Liver (tissue), 9 donors: ENCODE measurements around the gene NPEPL1. TPM values are rescaled to one million over a fixed set of nuclear protein-coding genes. Genes with fewer than 3 reads are reported as not detected.

Source experiments
- DNase-seq: peaks from one replicate; pipeline ENCODE4 v3.0.0-alpha.2; 2017; ENCODE audit warnings: low spot score
- H3K27ac ChIP-seq, 2 donors: one replicate each; pipeline ENCODE4 v1.7.0; 2013; ENCODE audit warnings: inconsistent platforms in 2 of 2, low read length in 2 of 2, control low read depth in 1 of 2, low read depth in 1 of 2, mild to moderate bottlenecking in 1 of 2
- H3K27me3 ChIP-seq, 4 donors: one replicate each; pipeline versions ENCODE4 v1.6.1 to v1.7.0; 2013; ENCODE audit warnings: low read length in 3 of 4, inconsistent platforms in 1 of 4, mild to moderate bottlenecking in 1 of 4, moderate library complexity in 1 of 4; ENCODE audit not compliant: control insufficient read depth in 4 of 4, insufficient read depth in 4 of 4
- H3K36me3 ChIP-seq, 4 donors: one replicate each; pipeline versions ENCODE4 v1.6.1 to v1.7.0; 2013; ENCODE audit warnings: low read length in 3 of 4, mild to moderate bottlenecking in 3 of 4, low read depth in 1 of 4, moderate library complexity in 1 of 4; ENCODE audit not compliant: control insufficient read depth in 4 of 4, insufficient read depth in 3 of 4
- H3K4me1 ChIP-seq, 4 donors: one replicate each; pipeline versions ENCODE4 v1.6.1 to v1.7.0; 2013; ENCODE audit warnings: low read length in 3 of 4, mild to moderate bottlenecking in 3 of 4, moderate library complexity in 1 of 4; ENCODE audit not compliant: control insufficient read depth in 4 of 4, insufficient read depth in 4 of 4
- H3K4me3 ChIP-seq, 3 donors: one replicate each; pipeline versions ENCODE4 v1.6.1 to v1.7.0; 2013; ENCODE audit warnings: low read length in 3 of 3, control low read depth in 1 of 3, low read depth in 1 of 3, mild to moderate bottlenecking in 1 of 3
- H3K9ac ChIP-seq, 2 donors: one replicate each; pipeline ENCODE4 v1.7.0; 2013; ENCODE audit warnings: low read length in 2 of 2, mild to moderate bottlenecking in 2 of 2, moderate library complexity in 2 of 2, control low read depth in 1 of 2, low read depth in 1 of 2
- H3K9me3 ChIP-seq, 4 donors: one replicate each; pipeline versions ENCODE4 v1.6.1 to v1.7.0; 2013; ENCODE audit warnings: low read length in 3 of 4; ENCODE audit not compliant: control insufficient read depth in 4 of 4
- ATF3 ChIP-seq: IDR thresholded peaks from 2 replicates; pipeline ENCODE4 v1.6.1; 2016; ENCODE audit warnings: antibody characterized with exemption
- CTCF ChIP-seq: fragments of 150-350 bp; IDR thresholded peaks from 2 replicates; pipeline ENCODE4 v1.5.1; 2017; ENCODE audit warnings: improper control_type of control experiment, low read depth, low read length; ENCODE audit not compliant: missing input control
- EGR1 ChIP-seq, 2 donors: IDR thresholded peaks; 2 replicates each; pipeline ENCODE4 v1.6.1; 2016 to 2018; ENCODE audit warnings: antibody characterized with exemption in 2 of 2, low read depth in 2 of 2
- FOXA1 ChIP-seq: IDR thresholded peaks from 2 replicates; pipeline ENCODE4 v1.6.1; 2016; ENCODE audit warnings: antibody characterized with exemption
- FOXA2 ChIP-seq: IDR thresholded peaks from 2 replicates; pipeline ENCODE4 v1.6.1; 2016; ENCODE audit warnings: antibody characterized with exemption
- GABPA ChIP-seq, 2 donors: IDR thresholded peaks in 1 of 2; conservative IDR thresholded peaks in 1 of 2; 2 replicates each; pipeline ENCODE4 v1.6.1; 2016; ENCODE audit warnings: antibody characterized with exemption in 2 of 2, mild to moderate bottlenecking in 1 of 2, moderate library complexity in 1 of 2
- HNF4A ChIP-seq, 2 donors: conservative IDR thresholded peaks; 2 replicates each; pipeline ENCODE4 v1.6.1; 2016; ENCODE audit warnings: antibody characterized with exemption in 2 of 2, mild to moderate bottlenecking in 2 of 2
- HNF4G ChIP-seq: IDR thresholded peaks from 2 replicates; pipeline ENCODE4 v1.6.1; 2016; ENCODE audit warnings: antibody characterized with exemption
- JUND ChIP-seq, 2 donors: IDR thresholded peaks; 2 replicates each; pipeline ENCODE4 v1.6.1; 2016; ENCODE audit warnings: antibody characterized with exemption in 2 of 2
- MAX ChIP-seq: IDR thresholded peaks from 2 replicates; pipeline ENCODE4 v1.6.1; 2016; ENCODE audit warnings: antibody characterized with exemption
- NR2F2 ChIP-seq: IDR thresholded peaks from 2 replicates; pipeline ENCODE4 v1.6.1; 2016; ENCODE audit warnings: antibody characterized with exemption
- RAD21 ChIP-seq, 2 donors: IDR thresholded peaks; 2 replicates each; pipeline ENCODE4 v1.6.1; 2016; ENCODE audit warnings: antibody characterized with exemption in 2 of 2, mild to moderate bottlenecking in 2 of 2
- REST ChIP-seq: IDR thresholded peaks from 2 replicates; pipeline ENCODE4 v1.6.1; 2016; ENCODE audit warnings: antibody characterized with exemption, mild to moderate bottlenecking
- RXRA ChIP-seq, 2 donors: IDR thresholded peaks; 2 replicates each; pipeline ENCODE4 v1.6.1; 2017 to 2018; ENCODE audit warnings: antibody characterized with exemption in 2 of 2, mild to moderate bottlenecking in 1 of 2
- SP1 ChIP-seq: IDR thresholded peaks from 2 replicates; pipeline ENCODE4 v1.6.1; 2018; ENCODE audit warnings: antibody characterized with exemption, mild to moderate bottlenecking
- TAF1 ChIP-seq: conservative IDR thresholded peaks from 2 replicates; pipeline ENCODE4 v1.6.1; 2016; ENCODE audit warnings: antibody characterized with exemption, mild to moderate bottlenecking
- YY1 ChIP-seq: IDR thresholded peaks from 2 replicates; pipeline ENCODE4 v1.6.1; 2016; ENCODE audit warnings: antibody characterized with exemption, mild to moderate bottlenecking
- ZBTB33 ChIP-seq: IDR thresholded peaks from 2 replicates; pipeline ENCODE4 v1.6.1; 2016; ENCODE audit warnings: antibody characterized with exemption
- WGBS: extraction: QIAGEN DNeasy Blood & Tissue Kit; methylation state at CpG from one replicate; pipeline ENCODE4 v1.1.7; 2013; 5-methylcytosine and 5-hydroxymethylcytosine counted together
- polyA plus RNA-seq, 2 donors: library from polyadenylated mRNA; stranded (reverse) in 1 of 2; unstranded in 1 of 2; fragments of 200-250 nt in 1 of 2; fragments of >200 nt in 1 of 2; fragmentation: Nextera tagmentation in 1 of 2; extraction: Ambion mirVana in 1 of 2; gene quantifications; one replicate each; pipeline versions ENCODE4 v1.2.1 to v1.2.3, GENCODE V29; 2013 to 2015
- total RNA-seq, 2 donors: library from RNA; depleted of rRNA; stranded (reverse); fragments of >200 nt; gene quantifications; one replicate each; pipeline ENCODE4 v1.2.3, GENCODE V29; 2014
- donor health status: healthy.
- donor health status: healthy.
- donor health status: healthy.
- donor health status: healthy.
- donor health status: healthy.

The NPEPL1 gene
- total and polyA plus RNA-seq, 4 donors = 8.0 to 13.3 (median 10.9) TPM

GRCh38 chr20:58660855-58661597 is 31.6 kb upstream of the NPEPL1 start:
- H3K4me1 ChIP-seq = peaks cover 3 to 11% (median 6%) of the 10 kb centered on the region in 4 donors
- H3K27ac ChIP-seq = no peak overlapping the region
- 80% methylated on average over 14 of the region's 14 CpGs for WGBS
- DNase-seq = no peak
- H3K36me3 ChIP-seq = peaks cover 0 to 7% (median 6%) of the 10 kb centered on the region in 4 donors
- H3K9me3 ChIP-seq = no peaks in the 10 kb centered on the region
- H3K9ac ChIP-seq = no peak overlapping the region
- H3K4me3 ChIP-seq = no peak overlapping the region
- TF ChIP-seq ZBTB33 (no peak), CTCF (no peak), MAX (no peak), ATF3 (no peak), SP1 (no peak), HNF4G (no peak), YY1 (no peak), EGR1 (IDR thresholded peaks at IDR 0.05; ENCODE audit: low read depth in 2 of 2) (no peak), HNF4A (conservative IDR thresholded peaks at IDR 0.05) (no peak), FOXA1 (no peak), NR2F2 (no peak), FOXA2 (no peak), RXRA (IDR thresholded peaks at IDR 0.05) (no peak), GABPA (IDR thresholded peaks at IDR 0.05 in 1 of 2, conservative IDR thresholded peaks at IDR 0.05 in 1 of 2) (no peak), JUND (IDR thresholded peaks at IDR 0.05) (no peak), TAF1 (no peak)
- H3K27me3 ChIP-seq = no peaks in the 10 kb centered on the region

- no peak for DNase-seq
- Histone ChIP-seq H3K27me3 (no peaks in the 10 kb centered on the region), H3K4me1 (peaks cover 2 to 7% (median 5%) of the 10 kb centered on the region in 4 donors), H3K27ac (no peak overlapping the region), H3K36me3 (peaks cover 3 to 7% (median 6%) of the 10 kb centered on the region in 4 donors), H3K4me3 (no peak overlapping the region), H3K9ac (no peak overlapping the region), H3K9me3 (no peaks in the 10 kb centered on the region)
- 83% methylated on average over 12 of the region's 12 CpGs for WGBS
- TF ChIP-seq FOXA2 (no peak), GABPA (IDR thresholded peaks at IDR 0.05 in 1 of 2, conservative IDR thresholded peaks at IDR 0.05 in 1 of 2) (no peak), NR2F2 (no peak), FOXA1 (no peak), YY1 (no peak), HNF4A (conservative IDR thresholded peaks at IDR 0.05) (no peak), ATF3 (no peak), TAF1 (no peak), REST (no peak), HNF4G (no peak), JUND (IDR thresholded peaks at IDR 0.05) (no peak), EGR1 (IDR thresholded peaks at IDR 0.05; ENCODE audit: low read depth in 2 of 2) (no peak), RAD21 (IDR thresholded peaks at IDR 0.05) (no peak), ZBTB33 (no peak), MAX (no peak)
Measured at GRCh38 chr20:58661598-58662473, 30.8 kb upstream of the NPEPL1 start.
